Loucy (cell line): ENCODE results near the gene EBP.

Experiments
- EZH2phosphoT487 ChIP-seq: fragments of 200-600 bp; IDR thresholded peaks from 2 replicates; pipeline ENCODE4 v1.6.1; 2018; ENCODE audit warnings: antibody characterized with exemption, mild to moderate bottlenecking, moderate library complexity, borderline replicate concordance
- TF ChIP-seq, protein P1 (sequence below): fragments of 200-600 bp; sonication (generic); conservative IDR thresholded peaks from 2 replicates; pipeline ENCODE4 v1.5.1; 2014; ENCODE audit warnings: mild to moderate bottlenecking, antibody characterized with exemption, low read length

DNA sequence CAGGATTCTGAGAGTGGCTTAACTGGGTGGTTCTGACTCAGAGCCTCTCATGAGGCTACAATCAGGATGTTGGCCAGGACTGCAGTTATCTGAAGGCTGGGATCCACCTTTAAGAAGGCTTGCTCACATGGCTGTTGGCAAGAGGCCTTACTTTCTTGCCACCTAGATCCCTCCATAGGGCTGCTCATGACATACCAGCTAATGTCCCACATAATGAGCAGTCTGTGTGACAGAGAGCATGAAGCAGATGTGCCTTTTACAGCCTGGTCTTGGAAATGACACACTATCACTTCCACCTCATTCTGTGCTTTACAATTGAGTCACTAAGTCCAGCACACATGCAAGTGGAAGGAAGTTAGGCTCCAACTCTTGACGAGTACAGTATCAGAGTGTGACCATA lies 48.4 kb downstream of the EBP start:
- TF ChIP-seq, protein P1, sequence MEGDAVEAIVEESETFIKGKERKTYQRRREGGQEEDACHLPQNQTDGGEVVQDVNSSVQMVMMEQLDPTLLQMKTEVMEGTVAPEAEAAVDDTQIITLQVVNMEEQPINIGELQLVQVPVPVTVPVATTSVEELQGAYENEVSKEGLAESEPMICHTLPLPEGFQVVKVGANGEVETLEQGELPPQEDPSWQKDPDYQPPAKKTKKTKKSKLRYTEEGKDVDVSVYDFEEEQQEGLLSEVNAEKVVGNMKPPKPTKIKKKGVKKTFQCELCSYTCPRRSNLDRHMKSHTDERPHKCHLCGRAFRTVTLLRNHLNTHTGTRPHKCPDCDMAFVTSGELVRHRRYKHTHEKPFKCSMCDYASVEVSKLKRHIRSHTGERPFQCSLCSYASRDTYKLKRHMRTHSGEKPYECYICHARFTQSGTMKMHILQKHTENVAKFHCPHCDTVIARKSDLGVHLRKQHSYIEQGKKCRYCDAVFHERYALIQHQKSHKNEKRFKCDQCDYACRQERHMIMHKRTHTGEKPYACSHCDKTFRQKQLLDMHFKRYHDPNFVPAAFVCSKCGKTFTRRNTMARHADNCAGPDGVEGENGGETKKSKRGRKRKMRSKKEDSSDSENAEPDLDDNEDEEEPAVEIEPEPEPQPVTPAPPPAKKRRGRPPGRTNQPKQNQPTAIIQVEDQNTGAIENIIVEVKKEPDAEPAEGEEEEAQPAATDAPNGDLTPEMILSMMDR = no peak
- no peak for TF ChIP-seq EZH2phosphoT487
